Glomerular endothelial cell (primary cell): ENCODE results near the gene CERS4. TPM values are rescaled to one million over a fixed set of nuclear protein-coding genes. Genes with fewer than 3 reads are reported as not detected.
"Not testable (repeated sequence)": the region's sequence is repeated elsewhere in the genome, so short reads cannot be mapped to it uniquely, and the experiment has no call there.

Source experiments
- DNase-seq: peaks from one replicate; pipeline ENCODE4 v3.0.0-alpha.2; 2011; ENCODE audit warnings: low read depth, low spot score; ENCODE audit errors: extremely low read depth
- total RNA-seq: library from RNA; depleted of rRNA; stranded (reverse); fragments of >200 nt; gene quantifications from 2 replicates; pipeline ENCODE4 v1.2.3, GENCODE V29; 2015

CERS4 gene
- total RNA-seq, 1 donor from 2014 or later = 29.0 TPM

DNA sequence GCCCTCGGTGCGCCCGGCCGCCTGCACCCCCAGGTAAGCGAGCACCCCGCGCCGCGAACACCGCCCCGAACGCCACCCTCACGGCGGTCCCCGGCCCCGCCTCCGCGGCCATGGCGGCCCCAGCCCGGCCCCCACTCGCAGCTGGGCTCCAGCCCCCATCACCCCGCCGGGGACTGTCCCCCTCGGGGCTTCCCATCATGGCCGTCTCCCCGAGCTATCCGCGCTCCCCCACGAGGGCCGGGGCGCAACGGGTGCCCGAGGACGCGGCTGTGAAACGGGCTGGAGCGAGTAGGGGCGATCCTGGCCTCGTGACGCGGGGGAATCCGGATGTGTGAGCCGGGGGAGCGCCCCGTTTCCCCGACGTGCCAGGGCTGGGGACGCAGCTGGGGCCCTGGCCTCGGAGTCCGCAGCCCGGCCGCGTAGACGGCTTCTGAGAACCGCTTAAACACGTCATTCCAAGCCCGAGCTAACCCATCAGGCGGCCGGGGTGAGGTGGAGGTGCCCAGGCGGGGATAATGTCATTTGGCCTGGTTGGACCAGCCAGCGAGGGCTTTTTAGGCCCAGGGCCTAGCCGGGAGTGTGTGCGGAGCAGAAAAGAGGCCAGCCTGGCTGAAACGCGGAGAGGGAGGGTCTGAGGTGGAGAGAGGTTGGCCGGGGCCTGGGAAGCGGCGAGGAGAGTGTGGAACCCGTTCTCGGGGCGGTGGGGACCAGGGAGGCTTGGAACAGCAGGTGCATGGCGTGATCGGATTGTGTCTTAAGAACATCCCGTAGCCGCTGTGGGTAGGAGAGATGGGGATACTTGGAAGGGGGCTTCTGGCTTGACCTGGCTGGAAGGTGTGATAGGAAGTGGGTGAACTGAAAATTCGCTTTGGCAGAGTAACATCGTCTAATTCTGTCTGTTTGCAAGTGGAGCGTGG is 550 bp downstream of the CERS4 start:
- no peak for DNase-seq

DNA sequence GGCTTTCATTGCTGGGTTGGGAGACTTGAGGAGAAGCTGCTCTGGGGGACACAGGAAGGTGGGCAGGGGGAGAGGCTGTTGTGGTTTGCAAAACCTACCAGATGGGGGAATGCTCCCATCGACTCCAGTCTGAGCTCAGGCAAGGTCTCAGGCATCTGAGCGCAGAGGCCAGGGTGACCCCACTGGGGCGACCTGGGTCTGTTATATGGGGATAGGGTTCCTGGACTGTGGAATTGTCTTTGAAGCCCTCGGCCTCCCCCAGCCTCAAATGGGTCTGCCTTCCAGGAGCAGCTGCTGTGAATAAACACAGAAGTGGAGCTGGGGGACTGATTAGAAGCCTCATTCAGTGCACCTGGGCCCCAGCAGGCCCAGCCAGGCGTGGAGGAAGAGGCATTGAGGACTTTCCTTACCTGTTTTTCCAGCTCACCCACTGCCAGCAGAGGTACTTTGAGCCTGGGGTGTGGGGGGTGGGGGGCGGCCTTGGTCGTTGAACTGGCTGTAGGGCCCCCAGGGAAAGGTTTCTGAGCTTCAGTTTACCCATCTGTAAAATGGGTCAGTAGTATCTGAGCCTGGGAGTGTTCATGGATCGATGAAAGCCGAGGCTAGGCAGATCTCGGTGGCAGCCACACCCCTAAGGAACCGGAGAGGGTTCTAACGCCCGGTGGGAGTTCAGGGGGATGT is 1.4 kb downstream of the CERS4 start:
- DNase-seq = no peak

DNA sequence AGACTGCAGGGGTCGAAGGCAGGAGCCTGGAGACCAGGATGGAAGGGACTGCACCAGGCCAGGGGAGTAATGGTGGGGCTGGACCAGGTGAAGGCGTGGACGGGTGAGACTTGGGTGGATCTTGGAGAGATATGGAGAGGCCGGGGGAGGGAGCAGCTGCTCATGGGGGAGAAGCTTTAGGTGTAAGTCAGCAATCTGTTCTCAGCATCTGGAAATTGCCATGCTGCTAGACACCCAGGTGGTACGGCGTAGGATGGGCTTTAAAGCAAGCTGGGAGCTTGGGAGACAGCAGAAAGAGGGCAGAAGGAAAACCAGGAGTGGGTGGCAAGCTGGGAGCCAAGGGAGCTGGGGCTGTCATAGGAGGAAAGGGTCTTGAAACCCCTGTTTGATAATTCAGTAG is 3.0 kb downstream of the CERS4 start:
- no peak for DNase-seq

DNA sequence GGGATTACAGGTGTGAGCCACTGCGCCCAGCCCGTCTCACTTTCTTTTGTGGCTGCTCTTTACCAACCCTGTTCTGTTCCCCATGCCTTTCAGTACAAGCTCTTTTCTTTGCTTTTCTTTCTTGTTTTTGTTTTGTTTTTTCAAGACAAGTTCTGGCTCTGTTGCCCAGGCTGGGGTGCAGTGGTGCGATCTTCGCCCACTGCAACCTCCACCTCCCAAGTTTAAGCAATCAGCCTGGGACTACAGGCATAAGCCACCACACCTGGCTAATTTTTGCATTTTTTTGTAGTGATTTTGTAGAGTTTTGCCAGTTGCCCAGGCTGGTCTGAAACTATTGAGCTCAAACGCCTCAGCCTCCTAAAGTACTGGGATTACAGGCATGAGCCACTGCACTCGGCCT is 3.7 kb downstream of the CERS4 start:
- no peak for DNase-seq

DNA sequence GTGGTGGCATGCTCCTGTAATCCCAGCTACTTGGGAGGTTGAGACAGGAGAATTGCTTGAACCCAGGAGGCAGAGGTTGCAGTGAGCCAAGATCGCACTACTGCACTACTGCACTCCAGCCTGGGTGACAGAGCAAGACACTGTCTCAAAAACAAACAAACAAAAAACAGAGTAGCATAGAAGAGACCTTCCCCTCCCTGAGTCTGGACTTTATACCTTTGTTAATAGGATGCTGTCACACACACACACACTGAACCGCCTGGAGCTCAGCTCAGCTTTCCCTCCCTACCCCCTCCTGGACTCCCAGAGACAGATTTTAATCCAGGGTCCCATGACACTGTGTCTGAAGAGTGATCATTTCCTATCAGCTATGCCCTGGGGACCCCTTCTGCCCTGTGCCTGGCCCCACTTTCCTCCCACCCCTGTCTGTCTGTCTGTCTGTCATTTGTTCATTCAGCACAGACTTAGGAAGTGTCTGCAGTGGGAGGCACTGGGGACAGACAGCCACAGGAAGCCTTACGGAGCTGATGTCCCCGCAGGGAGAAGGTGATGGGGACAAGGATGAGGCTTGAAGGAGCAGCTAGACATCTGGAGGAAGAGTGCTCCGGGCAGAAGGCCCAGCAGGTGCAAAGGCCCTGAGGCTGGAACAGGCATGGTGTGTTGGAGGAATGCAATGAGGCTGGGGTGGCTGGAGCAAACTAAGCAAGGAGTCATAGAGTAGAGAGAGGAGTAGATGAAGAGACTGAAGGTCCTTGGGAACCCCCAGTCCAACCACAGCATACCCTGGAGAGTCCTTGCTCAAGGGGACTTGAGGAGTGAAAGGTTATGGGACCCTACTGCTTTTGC is 4.9 kb downstream of the CERS4 start:
- no peak for DNase-seq

DNA sequence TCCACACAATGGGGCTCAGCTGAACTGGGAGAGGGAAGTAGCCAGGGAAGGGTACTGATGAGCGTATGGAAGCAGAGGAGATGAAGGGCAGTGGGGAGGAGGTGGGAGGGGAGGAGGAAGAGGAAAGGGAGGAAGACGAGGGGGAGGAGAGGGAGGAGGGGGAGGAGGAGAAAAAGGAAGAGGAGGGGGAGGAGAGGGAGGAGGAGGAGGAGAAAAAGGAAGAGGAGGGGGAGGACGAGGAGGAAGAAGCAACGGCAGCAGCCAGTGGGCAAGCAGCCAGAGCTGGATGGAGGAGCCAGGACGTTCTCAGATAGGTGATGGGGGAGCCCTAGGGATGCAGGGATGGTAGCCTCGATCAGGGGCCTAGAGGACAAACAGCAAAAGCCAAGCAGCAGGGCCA is 5.6 kb downstream of the CERS4 start:
- no peak for DNase-seq

DNA sequence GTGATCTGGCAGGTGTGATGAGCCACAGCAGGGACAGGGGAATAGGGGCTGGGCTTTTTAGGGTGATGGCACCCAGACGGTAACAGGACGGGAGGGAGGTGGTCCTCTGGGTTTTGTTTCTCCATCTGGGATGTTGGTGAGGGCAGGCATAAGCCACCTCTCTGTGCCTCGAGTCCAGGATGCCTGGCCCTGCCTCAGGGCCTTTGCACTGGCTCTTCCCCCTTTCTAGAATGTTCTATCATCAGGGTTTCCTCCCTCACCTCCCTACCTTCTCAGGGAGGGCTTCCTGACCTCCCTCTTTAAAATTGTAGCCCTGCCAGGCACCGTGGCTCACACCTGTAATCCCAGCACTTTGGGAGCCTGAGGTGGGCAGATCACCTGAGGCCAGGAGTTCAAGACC is 6.6 kb downstream of the CERS4 start:
- no peak for DNase-seq

DNA sequence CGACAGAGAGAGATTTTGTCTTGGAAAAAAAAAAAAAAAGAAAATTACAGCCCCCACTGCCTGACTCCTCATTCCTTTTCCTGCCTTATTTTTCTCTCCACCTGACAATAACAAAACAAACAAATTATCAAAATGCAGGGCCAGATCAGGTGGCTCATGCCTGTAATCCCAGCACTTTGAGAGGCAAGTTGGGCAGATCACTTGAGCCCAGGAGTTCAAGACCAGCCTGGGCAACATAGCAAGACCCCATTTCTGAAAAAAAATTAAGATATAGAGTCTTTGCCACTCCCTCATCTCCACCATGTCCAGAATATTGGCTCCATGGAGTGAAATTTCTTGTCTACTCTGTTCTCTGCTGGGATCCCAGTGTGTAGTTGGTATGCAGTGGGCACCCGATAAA is 7.2 kb downstream of the CERS4 start:
- DNase-seq = no peak

DNA sequence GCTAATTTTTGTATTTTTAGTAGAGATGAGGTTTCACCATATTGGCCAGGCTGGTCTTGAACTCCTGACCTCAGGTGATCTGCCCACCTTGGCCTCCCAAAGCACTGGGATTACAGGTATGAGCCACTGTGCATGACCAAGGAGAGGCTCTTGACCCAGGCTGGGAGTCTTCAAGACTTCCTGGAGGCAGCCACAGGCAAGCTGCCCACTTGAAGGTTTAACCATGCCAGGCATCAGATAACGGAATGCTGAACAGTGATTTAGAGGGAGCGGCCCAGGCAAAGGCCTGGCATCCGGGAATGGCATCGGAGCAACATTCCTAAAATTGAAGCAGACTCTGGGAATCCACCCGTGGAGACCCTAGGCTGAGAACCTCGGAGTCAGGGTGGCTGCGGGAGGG is 9.0 kb downstream of the CERS4 start:
- not testable (repeated sequence) for DNase-seq

DNA sequence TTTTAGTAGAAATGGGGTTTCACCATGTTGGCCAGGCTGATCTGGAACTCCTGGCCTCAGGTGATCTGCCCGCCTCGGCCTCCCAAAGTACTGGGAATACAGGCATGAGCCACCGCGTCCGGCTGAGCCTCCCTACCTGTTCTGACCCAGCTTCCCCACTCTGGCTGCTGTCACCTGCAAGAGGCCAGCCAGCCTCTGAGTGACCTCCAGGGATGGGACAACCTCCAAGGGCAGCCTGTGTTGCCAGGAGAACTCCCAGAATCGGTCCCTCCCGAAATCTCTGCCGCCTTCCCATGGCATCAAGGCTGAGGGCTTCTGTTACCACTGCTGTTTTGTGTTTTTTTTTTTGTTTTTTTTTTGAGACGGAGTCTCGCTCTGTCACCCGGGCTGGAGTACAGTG is 11.3 kb downstream of the CERS4 start:
- no peak for DNase-seq

DNA sequence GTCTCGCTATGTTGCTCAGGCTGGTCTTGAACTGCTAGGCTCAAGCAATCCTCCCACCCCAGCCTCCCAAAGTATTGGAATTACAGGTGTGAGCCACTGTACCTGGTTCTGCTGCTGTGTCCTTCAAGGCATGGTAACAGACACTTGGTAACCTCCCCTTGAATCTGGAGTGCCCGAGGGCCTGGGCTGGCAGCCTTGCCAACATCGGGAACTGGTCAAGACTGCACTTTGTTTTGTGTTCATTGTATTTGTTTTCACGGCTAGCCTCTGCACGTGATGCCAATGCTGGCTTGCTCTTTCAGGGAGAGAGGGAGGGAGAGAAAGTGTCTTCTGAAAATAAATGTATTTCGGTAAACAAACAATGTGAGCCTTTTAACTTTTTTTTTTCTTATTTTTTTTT is 12.0 kb downstream of the CERS4 start:
- DNase-seq = no peak

DNA sequence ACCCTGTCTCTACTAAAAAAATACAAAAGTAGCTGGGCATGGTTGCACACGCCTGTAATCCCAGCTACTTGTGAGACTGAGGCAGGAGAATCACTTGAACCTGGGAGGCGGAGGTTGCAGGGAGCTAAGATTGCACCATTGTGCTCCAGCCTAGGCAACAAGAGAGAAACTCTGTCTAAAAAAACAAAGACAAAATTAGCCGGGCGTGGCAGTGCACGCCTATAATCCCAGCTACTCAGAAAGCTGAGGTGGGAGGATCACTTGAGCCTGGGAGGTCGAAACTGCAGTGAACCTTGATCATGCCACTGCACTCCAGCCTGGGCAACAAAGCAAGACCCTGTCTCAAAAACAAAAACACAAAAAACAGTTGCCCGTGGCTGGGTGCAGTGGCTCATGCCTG is 14.3 kb downstream of the CERS4 start:
- DNase-seq = not testable (repeated sequence)

DNA sequence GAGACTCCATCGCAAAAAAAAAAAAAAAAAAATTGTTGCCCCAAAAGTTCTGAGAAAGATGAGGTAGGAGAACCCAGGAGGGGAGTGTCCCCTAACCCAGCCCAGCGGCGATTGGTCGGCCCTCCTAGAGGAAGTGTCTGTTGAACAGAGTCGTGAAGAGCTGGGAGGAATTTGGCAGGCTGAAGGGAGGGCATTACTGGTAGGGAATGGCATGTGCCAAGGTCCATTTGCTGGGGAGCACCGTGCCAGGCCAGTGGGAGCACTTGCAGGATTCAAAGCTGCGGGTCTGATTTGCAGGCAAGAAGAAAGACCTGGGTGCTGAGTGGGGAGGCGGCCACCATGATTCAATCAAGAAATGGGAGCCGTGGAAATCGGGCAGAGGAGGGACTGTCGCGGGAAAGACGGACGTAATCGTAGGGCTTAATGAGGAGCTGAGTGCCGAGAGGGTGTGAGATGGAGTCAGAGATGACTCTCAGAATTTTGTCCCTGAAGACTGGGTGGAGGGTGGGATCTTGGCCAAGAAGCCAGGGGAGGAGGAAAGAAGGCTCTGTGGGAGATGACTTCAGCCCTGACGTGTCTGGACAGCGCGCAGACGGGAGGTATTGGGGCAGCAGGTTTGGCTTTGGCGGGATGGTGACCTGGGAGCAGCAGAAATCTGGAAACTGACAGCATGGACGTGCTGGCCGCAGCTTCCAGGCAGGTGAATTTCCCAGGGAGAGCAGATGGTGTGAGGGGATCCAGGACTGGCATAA is 15.4 kb downstream of the CERS4 start:
- DNase-seq = no peak

DNA sequence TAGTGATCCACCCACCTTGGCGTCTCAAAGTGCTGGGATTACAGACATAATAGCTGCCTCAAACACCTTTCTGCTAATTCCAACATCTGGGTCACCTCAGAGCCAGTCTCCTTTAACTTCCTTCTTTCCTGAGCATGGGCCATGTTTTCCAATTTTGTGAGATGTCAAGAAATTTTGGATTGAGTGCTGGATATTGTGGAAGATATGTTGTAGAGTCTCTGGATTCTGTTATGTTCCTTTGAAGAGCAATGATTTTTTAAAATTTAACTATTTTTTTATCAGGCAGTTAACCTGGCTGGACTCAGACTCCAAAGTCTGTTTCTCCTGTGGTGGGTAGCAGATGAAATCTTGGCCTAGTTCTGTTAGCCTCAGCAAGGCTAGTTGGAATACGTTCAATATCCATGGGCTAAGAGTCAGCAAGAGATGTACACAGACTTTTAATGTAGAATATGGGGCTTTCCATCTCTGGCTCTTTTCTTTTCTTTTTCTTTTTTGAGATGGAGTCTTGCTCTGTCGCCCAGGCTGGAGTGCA is 22.0 kb downstream of the CERS4 start:
- DNase-seq = no peak

DNA sequence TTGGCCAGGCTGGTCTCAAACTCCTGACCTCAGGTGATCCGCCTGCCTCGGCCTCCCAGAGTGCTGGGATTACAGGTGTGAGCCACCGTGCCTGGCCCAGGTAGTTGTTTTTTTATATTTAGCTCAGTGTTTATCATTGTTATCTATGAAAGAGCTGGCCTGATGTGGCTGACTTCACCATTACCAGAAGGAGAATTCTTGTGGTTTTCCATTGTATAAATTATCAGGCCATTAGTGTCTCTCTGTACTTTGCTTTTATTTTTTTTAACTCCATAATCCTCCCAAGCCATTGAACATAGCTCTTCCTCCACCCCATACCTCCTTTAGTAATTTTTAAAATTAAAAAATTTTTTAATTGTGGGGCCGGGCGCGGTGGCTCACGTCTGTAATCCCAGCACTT is 24.2 kb downstream of the CERS4 start:
- no peak for DNase-seq

DNA sequence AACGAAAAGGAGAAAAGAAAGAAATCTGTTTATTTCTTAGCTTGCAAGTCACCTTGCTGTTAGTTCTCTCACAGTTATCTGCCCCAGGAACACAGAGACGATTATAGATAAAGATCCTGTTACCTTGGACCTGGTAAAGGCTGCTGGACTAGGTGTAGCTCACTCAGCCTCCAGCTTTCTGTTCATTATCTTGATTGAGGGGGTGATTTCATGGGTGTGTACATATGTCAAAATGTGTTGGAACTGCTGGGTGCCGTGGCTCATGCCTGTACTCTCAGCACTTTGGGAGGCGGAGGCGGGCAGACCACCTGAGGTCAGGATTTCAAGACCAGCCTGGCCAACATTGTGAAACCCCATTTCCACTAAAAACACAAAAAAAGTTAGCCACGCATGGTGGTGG is 27.9 kb downstream of the CERS4 start:
- DNase-seq = no peak

DNA sequence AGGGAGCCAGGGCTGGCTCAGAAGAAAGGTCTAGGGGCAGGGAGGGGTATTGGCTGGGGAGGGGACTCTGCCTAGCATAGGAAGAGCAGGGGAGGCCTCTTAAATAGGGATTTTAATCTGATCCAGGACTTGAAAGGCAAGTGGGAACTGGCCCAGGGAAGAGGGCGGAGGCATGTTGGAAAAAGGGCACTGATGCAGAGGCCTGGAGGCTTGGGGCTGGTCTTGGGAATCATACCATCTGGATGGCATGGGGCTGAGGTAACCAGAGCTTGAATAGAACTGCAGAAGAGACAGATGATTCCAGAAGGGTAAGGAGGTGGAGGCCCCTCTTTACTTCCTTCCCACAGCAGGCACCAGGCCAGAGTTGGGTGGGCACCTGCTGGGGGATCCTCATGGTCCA is 29.1 kb downstream of the CERS4 start:
- DNase-seq = no peak

DNA sequence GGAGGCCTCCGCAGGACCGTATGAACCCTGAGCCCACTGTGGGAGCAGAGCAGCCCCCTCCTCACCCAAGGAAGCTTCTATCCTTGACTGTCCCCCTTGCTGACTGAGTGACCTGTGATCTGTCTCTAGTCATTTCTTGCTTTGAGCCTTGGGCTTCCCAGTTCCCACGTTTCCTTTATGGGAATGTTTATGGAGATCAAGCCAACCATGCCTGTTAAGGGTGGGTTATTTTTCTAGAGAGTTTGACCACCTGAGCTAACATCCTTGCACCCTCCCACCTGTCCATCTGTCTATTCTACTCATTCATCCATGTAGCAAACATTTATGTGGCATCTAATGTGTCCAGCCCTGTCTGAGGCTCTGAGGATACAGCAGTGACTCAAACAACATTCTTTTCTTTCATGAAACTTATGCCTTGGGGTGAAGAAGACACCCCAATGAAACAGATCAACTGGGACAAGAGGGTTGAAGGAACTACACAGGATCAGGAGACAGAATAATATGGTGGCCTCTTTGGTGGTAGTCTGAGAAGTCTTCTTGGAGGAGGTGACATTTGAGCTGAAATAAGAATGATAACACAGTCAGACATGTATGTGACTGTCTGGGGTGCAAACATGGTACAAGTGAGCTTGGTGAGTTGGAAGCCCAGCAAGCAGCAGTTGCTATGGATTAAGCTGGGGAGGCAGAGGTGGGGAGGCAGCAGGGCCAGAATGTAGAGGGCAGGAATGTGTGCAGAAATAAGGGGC is 30.5 kb downstream of the CERS4 start:
- DNase-seq = no peak
